GM12878 (cell line): ENCODE results near the gene TSPAN11. TPM values are rescaled to one million over a fixed set of nuclear protein-coding genes. Genes with fewer than 3 reads are reported as not detected.

Experiments used
- ATAC-seq: fragments of 200-7000 bp; cut with Tn5 transposase; 3 replicates; pipeline ENCODE4 v1.9.1; 2020; ENCODE audit warnings: mild to moderate bottlenecking, moderate library complexity
- BruUV-seq: library from RNA; stranded (reverse); fragments of 400-500 nt; replicated peaks from 2 replicates; lab custom pipeline; 2021; lab: Mats Ljungman, UMichigan
- CTCF ChIA-PET: fragments of 300-600 bp; sonication (Branson Sonifier 250); formaldehyde crosslinking; extraction: SDS; loops from one replicate; lab custom pipeline; 2021; ENCODE audit warnings: inconsistent platforms; lab: Yijun Ruan, JAX
- POLR2A ChIA-PET: fragments of 350-600 bp; formaldehyde crosslinking; extraction: SDS; loops from one replicate; lab custom pipeline; 2021; ENCODE audit warnings: inconsistent platforms; lab: Charles Lee
- RAD21 ChIA-PET: fragments of 300-600 bp; sonication (Branson Sonifier 250); formaldehyde crosslinking; loops from one replicate; lab custom pipeline; 2023; ENCODE audit warnings: antibody characterized with exemption; ENCODE audit not compliant: unreplicated experiment; lab: Charles Lee
- SMC1A ChIA-PET: fragments of 300-600 bp; sonication (Branson Sonifier 250); formaldehyde crosslinking; loops from one replicate; lab custom pipeline; 2023; ENCODE audit not compliant: unreplicated experiment, uncharacterized antibody; lab: Charles Lee
- DNase-seq: peaks from one replicate; pipeline ENCODE4 v3.0.0-alpha.2; 2011; ENCODE audit warnings: low read depth, low spot score
- FAIRE-seq: peaks from 3 replicates; lab custom pipeline; 2011; peaks lifted over from hg19 to GRCh38; lab: Jason Lieb, UNC
- H2AFZ ChIP-seq: 2 replicates; pipeline ENCODE4 v1.6.0; 2011; ENCODE audit warnings: low read depth, low read length, control low read depth; ENCODE audit not compliant: control insufficient read depth
- H3K27ac ChIP-seq: 2 replicates; pipeline ENCODE4 v1.5.1; 2011; ENCODE audit warnings: control low read depth; ENCODE audit not compliant: control insufficient read depth, insufficient read depth
- H3K27me3 ChIP-seq, 2 experiments: replicated peaks in 1 of 2; 2 replicates each; pipeline versions ENCODE4 v1.6.0 to v1.6.1; 2011; ENCODE audit warnings: low read length in 1 of 2; ENCODE audit not compliant: control insufficient read depth in 2 of 2, insufficient read depth in 2 of 2
- H3K36me3 ChIP-seq, 2 experiments: 2 replicates each; pipeline ENCODE4 v1.5.1; 2011; ENCODE audit warnings: low read length in 1 of 2; ENCODE audit not compliant: control insufficient read depth in 2 of 2, insufficient read depth in 2 of 2
- H3K4me1 ChIP-seq: 2 replicates; pipeline ENCODE4 v1.6.1; 2011; ENCODE audit warnings: mild to moderate bottlenecking, low read length, moderate library complexity, mixed read lengths; ENCODE audit not compliant: control insufficient read depth, insufficient read depth
- H3K4me2 ChIP-seq: 2 replicates; pipeline ENCODE4 v1.6.0; 2011; ENCODE audit warnings: control low read depth; ENCODE audit not compliant: control insufficient read depth, insufficient read depth
- H3K4me3 ChIP-seq: fragments of 200-600 bp; sonication (generic); 2 replicates; pipeline ENCODE4 v1.5.1; 2016
- H3K79me2 ChIP-seq: 2 replicates; pipeline ENCODE4 v1.6.0; 2011; ENCODE audit warnings: low read length; ENCODE audit not compliant: control insufficient read depth, insufficient read depth
- H3K9ac ChIP-seq: 2 replicates; pipeline ENCODE4 v1.8.0; 2011; ENCODE audit warnings: low read length, control low read depth, mixed read lengths; ENCODE audit not compliant: control insufficient read depth, insufficient read depth
- H3K9me3 ChIP-seq: replicated peaks from 3 replicates; pipeline ENCODE4 v1.5.1; 2011; ENCODE audit warnings: mild to moderate bottlenecking, low read length; ENCODE audit not compliant: control insufficient read depth, insufficient read depth
- H4K20me1 ChIP-seq: 2 replicates; pipeline ENCODE4 v1.6.0; 2011; ENCODE audit not compliant: control insufficient read depth, insufficient read depth
- ASH2L ChIP-seq: fragments of 300-600, 200-600 bp; sonication (generic); IDR thresholded peaks from 2 replicates; pipeline ENCODE4 v1.6.1; 2017; ENCODE audit warnings: low read depth, mild to moderate bottlenecking, borderline replicate concordance
- BRCA1 ChIP-seq: IDR thresholded peaks from 2 replicates; pipeline ENCODE4 v1.6.1; 2011; ENCODE audit warnings: low read depth, low read length, improper control_type of control experiment
- CREM ChIP-seq: IDR thresholded peaks from 2 replicates; pipeline ENCODE4 v1.6.1; 2014; ENCODE audit warnings: antibody characterized with exemption, low read depth
- FOS ChIP-seq: IDR thresholded peaks from 3 replicates; pipeline ENCODE4 v1.6.1; 2011; ENCODE audit warnings: borderline replicate concordance; ENCODE audit not compliant: insufficient read length; ENCODE audit errors: extremely low read depth
- IKZF1 ChIP-seq: fragments of 450-650 bp; conservative IDR thresholded peaks from 2 replicates; pipeline ENCODE4 v1.6.1; 2017; ENCODE audit warnings: antibody characterized with exemption, mild to moderate bottlenecking
- KAT2A ChIP-seq: conservative IDR thresholded peaks from 2 replicates; pipeline ENCODE4 v1.6.1; 2011; ENCODE audit warnings: low read depth, low read length; ENCODE audit not compliant: control insufficient read depth
- KLF5 ChIP-seq: fragments of 450-650 bp; IDR thresholded peaks from 2 replicates; pipeline ENCODE4 v1.6.1; 2014; ENCODE audit warnings: mild to moderate bottlenecking; ENCODE audit not compliant: partially characterized antibody
- MYC ChIP-seq: IDR thresholded peaks from 2 replicates; pipeline ENCODE4 v1.6.1; 2011; ENCODE audit warnings: mild to moderate bottlenecking, low read length, moderate library complexity, inconsistent platforms; ENCODE audit not compliant: insufficient read depth, insufficient replicate concordance, insufficient read length, severe bottlenecking
- RAD21 ChIP-seq: IDR thresholded peaks from 2 replicates; pipeline ENCODE4 v1.6.1; 2011; ENCODE audit warnings: mild to moderate bottlenecking, low read depth, low read length, moderate library complexity; ENCODE audit not compliant: insufficient read depth
- SP1 ChIP-seq: IDR thresholded peaks from one replicate; pipeline ENCODE4 v1.6.1; 2011; ENCODE audit warnings: low read depth, low read length
- STAT1 ChIP-seq: fragments of 450-650 bp; conservative IDR thresholded peaks from 2 replicates; pipeline ENCODE4 v1.6.1; 2014; ENCODE audit warnings: antibody characterized with exemption, mild to moderate bottlenecking
- SUZ12 ChIP-seq: fragments of 200-600 bp; sonication (generic); IDR thresholded peaks from one replicate; pipeline ENCODE4 v1.6.1; 2018; ENCODE audit warnings: antibody characterized with exemption, mild to moderate bottlenecking; ENCODE audit not compliant: unreplicated experiment
- TARDBP ChIP-seq: IDR thresholded peaks from 2 replicates; pipeline ENCODE4 v1.6.1; 2016; ENCODE audit warnings: borderline replicate concordance
- ZNF217 ChIP-seq: fragments of 450-650 bp; IDR thresholded peaks from 2 replicates; pipeline ENCODE4 v1.6.1; 2017; ENCODE audit warnings: antibody characterized with exemption, mild to moderate bottlenecking
- WGBS: methylation state at CpG from one replicate; pipeline ENCODE4 v1.1.6; 2016; ENCODE audit warnings: low lambda C conversion rate; ENCODE audit not compliant: insufficient replicate concordance, insufficient coverage; ENCODE audit errors: missing lambda C conversion rate; 5-methylcytosine and 5-hydroxymethylcytosine counted together
- in situ Hi-C: fragments of 300-500 bp; cut with MboI; formaldehyde crosslinking; loops from 9 replicates; pipeline ENCODE4 v1.14.3; 2018; ENCODE audit warnings: mixed read lengths
- intact Hi-C: fragments of 100-400 bp; cut with micrococcal nuclease; formaldehyde crosslinking; loops from one replicate; pipeline ENCODE4 v1.14.2; 2022; ENCODE audit not compliant: unreplicated experiment
- polyA plus RNA-seq, 11 experiments: library from polyadenylated mRNA; depleted of rRNA in 4 of 11; unstranded in 6 of 11; stranded (reverse) in 5 of 11; fragments of >200 nt; fragmentation: Nextera tagmentation in 4 of 11; fragmentation: Illumina TruSeq in 1 of 11; extraction: Ambion mirVana in 4 of 11; extraction: Trizol in 1 of 11; gene quantifications; 1 replicate in 1 of 11; 2 replicates in 10 of 11; pipeline versions ENCODE4 v1.2.1 to v1.2.3, GENCODE V29; 2011 to 2016; ENCODE audit warnings: inconsistent platforms in 2 of 11, missing spikeins in 2 of 11, low read depth in 1 of 11
- total RNA-seq, 4 experiments: library from RNA; depleted of rRNA in 3 of 4; stranded (reverse); fragments of >200 nt in 3 of 4; fragmentation: Illumina TruSeq in 1 of 4; extraction: Trizol in 1 of 4; gene quantifications; 2 replicates each; pipeline versions ENCODE4 v1.2.1 to v1.2.3, GENCODE V29; 2013 to 2021

The TSPAN11 gene
- total and polyA plus RNA-seq, 10 of the 15 experiments (the other 5 are each of a cell fraction or from before 2014, with no cell fraction given), result under 0.01 to 0.27 (median 0.04) TPM; not detected in 6

DNA sequence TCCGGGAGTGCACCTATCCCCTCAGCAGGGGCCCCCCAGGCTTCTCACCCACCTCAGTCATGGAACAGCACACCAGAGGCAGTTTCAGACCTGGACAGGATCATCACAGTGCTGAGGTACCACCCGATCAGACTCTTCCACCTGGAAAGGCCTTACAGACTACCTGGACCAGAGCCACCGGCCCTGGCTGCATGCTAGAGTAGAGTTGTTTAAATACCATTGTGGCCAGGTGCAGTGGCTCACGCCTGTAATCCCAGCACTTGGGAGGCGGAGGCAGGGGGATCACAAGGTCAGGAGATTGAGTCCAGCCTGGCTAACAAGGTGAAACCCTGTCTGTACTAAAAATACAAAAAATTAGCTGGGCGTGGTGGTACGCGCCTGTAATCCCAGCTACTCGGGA, 61.5 kb downstream of the TSPAN11 start:
- Histone ChIP-seq H3K36me3 (no peaks in the 10 kb centered on the region), H3K27ac (no peak overlapping the region), H3K9ac (no peak overlapping the region), H4K20me1 (no peaks in the 10 kb centered on the region), H3K4me2 (no peak overlapping the region), H2AFZ (no peak overlapping the region), H3K9me3 (no peaks in the 10 kb centered on the region), H3K4me3 (no peak overlapping the region), H3K79me2 (no peaks in the 10 kb centered on the region), H3K4me1 (no peaks in the 10 kb centered on the region), H3K27me3 (no peaks in the 10 kb centered on the region)
- SMC1A ChIA-PET, result no interaction called here
- RAD21 ChIA-PET, result no interaction called here
- POLR2A ChIA-PET, result no interaction called here
- DNase-seq (no peak), FAIRE-seq (no peak), ATAC-seq (no peak)
- 64% methylated on average over 9 of the region's 9 CpGs for WGBS
- intact Hi-C loops (no loop called here), in situ Hi-C loops (no loop called here)
- TF ChIP-seq KLF5, result no peak
- no peak for TF ChIP-seq KAT2A
- no peak for TF ChIP-seq CREM
- no peak for TF ChIP-seq MYC
- TF ChIP-seq STAT1, result no peak
- TF ChIP-seq SUZ12, result no peak
- TF ChIP-seq TARDBP, result no peak
- no peak for TF ChIP-seq FOS
- no peak for TF ChIP-seq RAD21
- no peak for TF ChIP-seq IKZF1
- TF ChIP-seq BRCA1, result no peak
- TF ChIP-seq ASH2L, result no peak
- no peak for TF ChIP-seq SP1
- TF ChIP-seq ZNF217, result no peak
- CTCF ChIA-PET, result interaction anchor here (0.7 to 4.9 kb wide), 4 partner anchors 140 to 220 kb away, joined by 3 to 125 read pairs (median 6); no protein-coding TSS in a partner anchor
- no TSS peak for BruUV-seq
